GM19452 (cell line): ENCODE results near the gene RANBP2.

ENCODE experiments used
- ATAC-seq: cut with Tn5 transposase; IDR thresholded peaks from one replicate; pipeline ENCODE4 v1.9.1; 2021; ENCODE audit not compliant: unreplicated experiment

Gene RANBP2

GRCh38 chr2:108776475-108776874 lies 57.2 kb downstream of the RANBP2 start:
- no peak for ATAC-seq

GRCh38 chr2:108778857-108779256 lies 59.6 kb downstream of the RANBP2 start:
- ATAC-seq: no peak

GRCh38 chr2:108786008-108786353 lies 66.7 kb downstream of the RANBP2 start:
- no peak for ATAC-seq

DNA sequence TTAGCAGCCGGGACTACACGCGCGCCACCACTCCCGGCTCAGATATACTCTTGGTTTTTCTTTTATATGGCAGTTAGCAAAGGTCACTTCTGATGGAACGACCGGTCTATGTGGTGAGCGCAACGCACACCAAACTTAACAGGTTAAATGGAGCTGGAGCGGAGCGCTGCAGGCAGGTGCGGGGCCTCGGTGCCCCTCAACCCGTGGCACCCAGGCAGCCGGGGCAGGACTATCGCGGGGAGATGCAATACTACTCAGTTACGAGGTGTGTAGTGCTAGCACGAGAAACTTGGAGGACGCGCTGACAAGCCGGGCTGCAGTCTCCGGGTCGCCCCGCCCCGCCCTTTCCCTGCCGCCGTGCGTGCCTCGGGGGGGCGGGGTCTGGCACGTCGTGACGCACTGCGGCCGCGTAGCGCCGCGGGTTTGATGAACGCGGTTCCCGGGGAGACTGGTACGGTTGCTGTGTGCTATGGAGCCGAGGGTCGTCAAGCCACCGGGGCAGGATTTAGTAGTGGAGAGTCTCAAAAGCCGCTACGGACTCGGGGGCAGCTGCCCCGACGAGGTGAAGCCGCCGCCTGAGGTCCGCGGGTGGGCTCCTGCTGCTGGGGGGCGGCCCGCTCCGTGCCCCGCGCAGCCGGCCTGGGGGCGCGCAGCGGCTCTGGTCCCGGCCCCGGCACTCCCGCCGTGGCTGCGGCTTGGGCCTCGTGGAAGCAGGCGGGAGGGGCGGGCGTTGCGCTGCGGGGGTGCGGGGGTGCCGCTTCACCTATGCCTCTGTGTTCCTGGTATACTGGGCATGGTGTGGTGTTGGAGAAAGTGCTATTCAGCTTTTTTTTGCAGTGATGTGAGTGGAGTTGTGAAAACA lies 67.3 kb downstream of the RANBP2 start, which contains the start of gene CCDC138:
Gene CCDC138 (plus strand): TSS at position 418 of the 862 bp plus-strand sequence. CDS start 52 bp downstream, at position 470.
- ATAC-seq: peak; percentile 95

DNA sequence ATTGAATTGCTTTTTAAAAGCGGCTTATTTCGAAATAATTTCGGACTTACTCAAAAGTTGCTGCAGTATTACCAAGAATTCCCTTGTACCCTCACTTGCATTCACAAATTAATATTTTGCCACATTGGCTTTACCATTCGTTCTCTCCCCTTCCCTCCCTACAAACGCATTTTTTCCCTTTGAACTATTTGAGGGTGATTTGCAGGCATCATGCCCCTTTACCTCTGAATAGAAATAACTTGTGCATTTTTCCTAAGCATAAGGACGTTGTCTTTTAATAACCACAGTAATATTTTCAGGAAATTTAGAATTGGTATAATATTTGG lies 67.9 kb downstream of the RANBP2 start:
- ATAC-seq: no peak

- ATAC-seq: no peak
Measured at GRCh38 chr2:108803045-108803736, 83.9 kb downstream of the RANBP2 start.

- ATAC-seq: no peak
Measured at GRCh38 chr2:108805032-108805431, 85.8 kb downstream of the RANBP2 start.

DNA sequence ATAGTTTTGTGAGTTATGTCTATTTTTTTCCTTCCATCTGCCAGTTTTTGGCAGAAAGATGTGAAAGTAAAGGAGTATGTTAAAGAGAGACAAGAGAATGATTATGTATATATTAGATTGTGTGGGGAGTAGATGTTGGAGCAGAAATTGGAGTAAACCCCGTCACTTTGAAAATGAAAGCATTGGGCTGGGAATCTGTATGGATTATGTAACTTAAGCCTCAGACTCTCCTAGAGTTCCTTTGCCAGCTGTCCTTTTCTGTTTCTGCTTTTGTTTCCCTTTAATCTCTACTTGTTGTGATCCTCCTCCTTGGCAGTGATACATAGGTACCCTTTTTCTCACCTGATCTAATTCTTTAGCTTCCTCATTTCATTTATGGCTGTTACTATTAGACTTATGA lies 86.5 kb downstream of the RANBP2 start:
- no peak for ATAC-seq

GRCh38 chr2:108806371-108807113 lies 87.3 kb downstream of the RANBP2 start:
- no peak for ATAC-seq

DNA sequence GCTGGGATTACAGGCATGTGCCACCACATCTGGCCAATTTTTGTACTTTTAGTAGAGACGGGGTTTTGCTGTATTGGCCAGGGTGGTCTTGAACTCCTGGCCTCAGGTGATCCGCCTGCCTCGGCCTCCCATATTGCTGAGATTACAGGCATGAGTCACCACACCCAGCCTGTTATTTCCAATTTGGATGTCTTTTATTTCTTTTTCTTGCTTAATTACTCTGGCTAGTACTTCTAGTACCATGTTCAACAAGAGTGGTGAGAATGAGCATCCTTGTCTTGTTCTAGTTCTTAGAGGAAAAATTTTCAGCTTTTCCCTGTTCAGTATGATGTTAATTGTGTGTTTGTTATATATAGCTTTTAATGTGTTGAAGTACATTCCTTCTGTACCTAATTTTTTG lies 90.7 kb downstream of the RANBP2 start:
- ATAC-seq: no peak

GRCh38 chr2:108810993-108811957 lies 92.0 kb downstream of the RANBP2 start:
- no peak for ATAC-seq

DNA sequence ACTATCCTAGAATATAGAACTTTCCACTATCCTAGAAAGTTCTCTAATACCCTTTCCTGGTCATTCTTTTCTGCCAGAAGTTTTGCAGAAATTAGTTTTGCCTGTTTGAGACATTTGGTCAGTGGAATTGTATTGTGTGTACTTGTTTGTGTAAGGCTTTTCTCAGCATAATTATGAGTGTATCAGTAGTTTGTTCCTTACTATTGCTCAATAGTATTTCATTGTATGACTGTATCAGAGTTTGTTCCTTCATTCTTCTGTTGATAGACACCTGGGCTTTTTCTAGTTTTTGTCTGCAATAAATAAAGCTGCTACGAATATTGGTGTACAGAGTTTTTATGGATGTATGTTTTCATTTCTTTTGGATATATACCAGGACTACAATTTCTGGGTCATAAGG lies 94.5 kb downstream of the RANBP2 start:
- no peak for ATAC-seq

DNA sequence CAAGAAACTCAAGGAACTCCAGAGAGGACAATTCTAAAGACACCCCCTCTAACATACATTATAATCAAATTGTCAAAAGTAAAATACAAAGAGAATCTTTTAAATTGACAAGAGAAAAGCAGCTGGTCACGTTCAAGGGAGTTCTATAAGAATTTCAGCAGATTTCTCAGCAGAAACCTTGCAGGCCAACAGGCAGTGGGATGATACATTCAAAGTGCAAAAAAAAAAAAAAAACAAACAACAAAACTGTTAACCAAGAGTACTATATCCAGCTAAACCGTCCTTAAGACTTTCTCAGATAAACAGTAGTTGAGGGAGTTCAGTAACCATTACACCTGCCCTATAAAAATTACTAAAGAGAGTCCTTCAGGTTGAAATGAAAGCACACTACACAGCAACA lies 101.2 kb downstream of the RANBP2 start:
- no peak for ATAC-seq

DNA sequence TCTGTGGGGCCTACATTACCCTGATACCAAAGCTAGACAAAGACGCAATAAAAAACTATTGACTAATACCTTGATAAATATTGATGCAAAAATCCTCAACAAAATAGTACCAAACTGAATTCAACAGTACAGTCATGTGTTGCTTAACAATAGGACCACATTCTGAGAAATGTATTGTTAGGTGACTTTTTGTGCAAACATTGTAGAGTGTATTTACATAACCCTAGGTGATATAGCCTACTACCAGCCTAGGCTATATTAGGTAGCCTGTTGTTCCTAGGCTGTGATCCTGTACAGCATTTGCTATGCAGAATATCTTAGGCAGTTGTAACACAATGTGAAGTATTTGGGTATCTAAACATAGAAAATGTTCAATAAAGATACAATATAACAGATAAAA lies 104.0 kb downstream of the RANBP2 start:
- no peak for ATAC-seq

- no peak for ATAC-seq
Measured at GRCh38 chr2:108824316-108825070, 105.2 kb downstream of the RANBP2 start.

DNA sequence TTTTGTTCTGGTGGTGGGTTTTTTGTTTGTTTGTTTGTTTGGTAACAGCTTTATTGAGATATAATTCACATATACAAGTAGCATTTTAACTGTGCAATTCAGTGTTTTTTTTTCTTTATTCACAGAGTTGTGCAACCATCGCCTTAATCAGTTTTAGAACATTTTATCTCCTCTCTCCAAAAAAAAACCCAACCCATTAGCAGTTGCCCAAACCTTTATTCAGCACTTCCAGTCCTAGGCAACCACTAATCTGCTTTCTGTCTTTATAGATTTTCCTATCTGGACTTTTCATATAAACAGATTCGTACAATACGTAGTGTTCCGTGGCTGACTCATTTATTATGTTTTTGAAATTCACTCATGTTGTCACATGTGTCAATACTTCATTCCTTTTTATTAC lies 106.0 kb downstream of the RANBP2 start:
- no peak for ATAC-seq

GRCh38 chr2:108825736-108826135 lies 106.5 kb downstream of the RANBP2 start:
- no peak for ATAC-seq

GRCh38 chr2:108829578-108830310 lies 110.5 kb downstream of the RANBP2 start:
- no peak for ATAC-seq

DNA sequence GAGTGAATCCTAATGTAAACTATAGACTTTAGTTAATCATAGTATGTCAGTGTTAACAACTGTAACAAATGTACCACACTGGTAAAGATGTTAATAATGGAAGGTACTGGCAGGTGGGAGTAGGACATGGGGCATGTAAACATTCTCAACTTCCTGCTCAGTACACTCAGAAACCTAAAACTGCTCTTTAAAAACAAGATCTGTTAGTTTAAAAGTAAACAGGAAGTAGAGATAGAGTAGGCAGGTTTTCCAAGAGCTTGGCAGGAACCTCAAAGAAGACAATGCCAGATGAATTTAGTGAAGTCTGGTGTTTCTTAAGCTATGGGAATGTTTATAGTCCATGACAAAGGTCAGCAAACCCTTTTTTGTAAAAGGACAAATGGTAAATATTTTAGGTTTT lies 113.9 kb downstream of the RANBP2 start:
- ATAC-seq: no peak
